Erythroblast (primary cell): Measurements from ENCODE around the gene OTUD1.

Experiments used
- GATA1 ChIP-seq: IDR thresholded peaks from 2 replicates; pipeline ENCODE4 v1.6.1; 2011; ENCODE audit warnings: low read depth, mild to moderate bottlenecking, control low read depth, low read length, moderate library complexity
- POLR2A ChIP-seq: IDR thresholded peaks from 2 replicates; pipeline ENCODE4 v1.6.1; 2011; ENCODE audit warnings: mild to moderate bottlenecking, low read length

GRCh38 chr10:23439961-23440889, 1.4 kb downstream of the OTUD1 start:
- TF ChIP-seq POLR2A (no peak), GATA1 (no peak)
